ENCODE results near the gene PRKCA. TPM values are rescaled to one million over a fixed set of nuclear protein-coding genes. Genes with fewer than 3 reads are reported as not detected.

PRKCA gene
- total RNA-seq, 1 donor, result 60.5 TPM

GRCh38 chr17:66833201-66833600, 530.8 kb downstream of the PRKCA start:
- no peak for TF ChIP-seq CTCF (IDR thresholded peaks at IDR 0.05; ENCODE audit: insufficient read depth, low read depth, low read length)
- no peak overlapping the region for H3K4me3 ChIP-seq (ENCODE audit: low read depth, low read length)
- DNase-seq (ENCODE audit: low read depth), result no peak

- no peak for DNase-seq (ENCODE audit: low read depth)
- no peak for TF ChIP-seq CTCF (IDR thresholded peaks at IDR 0.05; ENCODE audit: insufficient read depth, low read depth, low read length)
- no peak overlapping the region for H3K4me3 ChIP-seq (ENCODE audit: low read depth, low read length)
These were observed 532.1 kb downstream of the PRKCA start for GRCh38 chr17:66834426-66834918.

GRCh38 chr17:66834919-66835454, 532.6 kb downstream of the PRKCA start, which contains the start of gene CACNG5:
Gene CACNG5, plus strand, starts transcription at chr17:66835117. Its CDS starts 42,216 bp downstream, at chr17:66877333.
- no peak within 1 kb of the TSS for H3K4me3 ChIP-seq (ENCODE audit: low read depth, low read length)
- TF ChIP-seq CTCF (IDR thresholded peaks at IDR 0.05; ENCODE audit: insufficient read depth, low read depth, low read length), result no peak
- no peak for DNase-seq (ENCODE audit: low read depth)

- no peak for DNase-seq (ENCODE audit: low read depth)
- no peak for TF ChIP-seq CTCF (IDR thresholded peaks at IDR 0.05; ENCODE audit: insufficient read depth, low read depth, low read length)
- no peak overlapping the region for H3K4me3 ChIP-seq (ENCODE audit: low read depth, low read length)
These were observed 533.1 kb downstream of the PRKCA start for GRCh38 chr17:66835476-66835875.

GRCh38 chr17:66836063-66837005, 533.9 kb downstream of the PRKCA start:
- no peak for DNase-seq (ENCODE audit: low read depth)
- no peak overlapping the region for H3K4me3 ChIP-seq (ENCODE audit: low read depth, low read length)
- TF ChIP-seq CTCF (IDR thresholded peaks at IDR 0.05; ENCODE audit: insufficient read depth, low read depth, low read length), result no peak

- DNase-seq (ENCODE audit: low read depth), result no peak
- no peak for TF ChIP-seq CTCF (IDR thresholded peaks at IDR 0.05; ENCODE audit: insufficient read depth, low read depth, low read length)
- H3K4me3 ChIP-seq (ENCODE audit: low read depth, low read length), result no peak overlapping the region
These were observed 534.8 kb downstream of the PRKCA start for GRCh38 chr17:66837226-66837625.
